Measurements from ENCODE around the gene CD44.
A peak's percentile ranks its signal among the peaks of the same experiment; 100 is the strongest.

CD44 gene

DNA sequence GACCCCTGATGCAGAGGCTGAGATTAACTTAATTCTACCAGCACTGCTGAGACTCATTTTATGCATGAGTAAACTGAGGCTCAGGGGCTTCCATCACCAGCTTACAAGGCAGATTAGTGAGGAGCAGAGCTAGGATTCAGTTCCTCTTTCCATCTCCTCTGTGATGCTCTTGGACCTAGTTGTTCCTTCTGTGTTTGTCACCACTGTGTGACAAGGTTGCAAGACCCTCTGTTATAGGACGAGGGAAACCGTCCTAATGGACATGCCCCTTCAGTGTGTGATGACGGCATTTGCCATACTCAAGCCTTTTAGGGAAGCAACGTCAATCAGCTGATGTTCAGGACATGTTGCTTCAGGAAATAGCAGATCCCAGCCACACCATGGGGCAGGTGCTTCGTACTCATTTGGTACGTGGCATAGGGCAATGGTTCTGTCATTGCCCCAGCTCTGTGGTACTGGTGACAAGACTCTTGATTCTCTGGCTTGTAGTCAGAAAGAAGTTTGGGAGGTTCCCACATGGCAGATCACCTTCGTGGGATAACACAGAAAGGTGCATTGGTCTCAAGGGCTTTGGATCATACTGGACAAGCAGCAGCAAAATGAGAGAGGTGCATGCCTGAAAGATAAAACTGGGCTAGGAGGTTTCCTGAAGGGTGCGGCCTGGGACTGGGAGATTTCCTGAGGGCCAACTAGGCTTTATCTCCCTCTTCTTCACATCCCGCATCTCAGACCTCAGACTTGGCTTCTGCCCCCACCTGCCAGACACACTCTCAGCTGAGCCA is 23.9 kb upstream of the CD44 start:
- Histone ChIP-seq H3K4me1 (ENCODE audit: control insufficient read depth, insufficient read depth, low read length) (peaks cover 38% of the 10 kb centered on the region), H3K4me2 (ENCODE audit: low read length) (peak overlapping the region; percentile 42), H3K27me3 (ENCODE audit: control insufficient read depth, insufficient read depth, low read length) (peaks cover 10% of the 10 kb centered on the region), H3K9ac (ENCODE audit: low read depth, low read length) (no peak overlapping the region), H3K9me3 (replicated peaks; ENCODE audit: low read length) (no peaks in the 10 kb centered on the region), H3K4me3 (ENCODE audit: low read length) (no peak overlapping the region), H3K36me3 (ENCODE audit: insufficient read depth, low read length) (no peaks in the 10 kb centered on the region)

- Histone ChIP-seq H3K4me1 (ENCODE audit: control insufficient read depth, insufficient read depth, low read length) (peaks cover 35% of the 10 kb centered on the region), H3K9me3 (replicated peaks; ENCODE audit: low read length) (no peaks in the 10 kb centered on the region), H3K4me2 (ENCODE audit: low read length) (peak overlapping the region; percentile 42), H3K4me3 (ENCODE audit: low read length) (no peak overlapping the region), H3K36me3 (ENCODE audit: insufficient read depth, low read length) (no peaks in the 10 kb centered on the region), H3K27me3 (ENCODE audit: control insufficient read depth, insufficient read depth, low read length) (peaks cover 14% of the 10 kb centered on the region), H3K9ac (ENCODE audit: low read depth, low read length) (no peak overlapping the region)
These were observed 23.3 kb upstream of the CD44 start for GRCh38 chr11:35115688-35116030.

DNA sequence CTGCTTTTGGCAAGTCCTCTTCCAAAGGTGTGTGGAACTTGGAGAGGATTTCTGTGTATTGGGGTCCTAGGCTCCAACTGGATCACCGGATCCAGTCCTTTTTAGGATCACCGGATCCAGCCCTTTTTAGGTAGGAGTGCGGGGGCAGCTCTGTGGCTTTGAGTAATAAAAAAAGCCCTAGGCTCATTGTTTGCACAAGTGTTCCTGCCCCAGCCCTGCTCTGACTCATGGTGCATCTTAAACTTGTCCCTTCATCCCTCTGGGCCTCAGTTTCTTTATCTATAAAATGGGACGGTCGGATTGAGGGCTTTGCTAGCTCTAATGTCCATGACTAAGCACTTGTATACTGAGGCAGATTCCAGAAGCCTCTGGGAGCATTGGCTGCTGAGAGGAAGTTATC is 22.7 kb upstream of the CD44 start:
- Histone ChIP-seq H3K36me3 (ENCODE audit: insufficient read depth, low read length) (no peaks in the 10 kb centered on the region), H3K9ac (ENCODE audit: low read depth, low read length) (no peak overlapping the region), H3K9me3 (replicated peaks; ENCODE audit: low read length) (no peaks in the 10 kb centered on the region), H3K4me3 (ENCODE audit: low read length) (no peak overlapping the region), H3K4me2 (ENCODE audit: low read length) (peak overlapping the region; percentile 42), H3K4me1 (ENCODE audit: control insufficient read depth, insufficient read depth, low read length) (peaks cover 29% of the 10 kb centered on the region), H3K27me3 (ENCODE audit: control insufficient read depth, insufficient read depth, low read length) (peaks cover 20% of the 10 kb centered on the region)

- no peaks in the 10 kb centered on the region for H3K36me3 ChIP-seq (ENCODE audit: insufficient read depth, low read length)
- H3K27me3 ChIP-seq (ENCODE audit: control insufficient read depth, insufficient read depth, low read length) = peaks cover 22% of the 10 kb centered on the region
- no peaks in the 10 kb centered on the region for H3K9me3 ChIP-seq (replicated peaks; ENCODE audit: low read length)
- H3K9ac ChIP-seq (ENCODE audit: low read depth, low read length) = no peak overlapping the region
- peaks cover 21% of the 10 kb centered on the region for H3K4me1 ChIP-seq (ENCODE audit: control insufficient read depth, insufficient read depth, low read length)
- no peak overlapping the region for H3K4me2 ChIP-seq (ENCODE audit: low read length)
- no peak overlapping the region for H3K4me3 ChIP-seq (ENCODE audit: low read length)
These were observed 22.0 kb upstream of the CD44 start for GRCh38 chr11:35116762-35117640.

- H3K36me3 ChIP-seq (ENCODE audit: insufficient read depth, low read length) = no peaks in the 10 kb centered on the region
- peaks cover 22% of the 10 kb centered on the region for H3K27me3 ChIP-seq (ENCODE audit: control insufficient read depth, insufficient read depth, low read length)
- no peak overlapping the region for H3K4me3 ChIP-seq (ENCODE audit: low read length)
- H3K4me1 ChIP-seq (ENCODE audit: control insufficient read depth, insufficient read depth, low read length) = peaks cover 18% of the 10 kb centered on the region
- H3K9ac ChIP-seq (ENCODE audit: low read depth, low read length) = no peak overlapping the region
- H3K9me3 ChIP-seq (replicated peaks; ENCODE audit: low read length) = no peaks in the 10 kb centered on the region
- no peak overlapping the region for H3K4me2 ChIP-seq (ENCODE audit: low read length)
These were observed 20.1 kb upstream of the CD44 start for GRCh38 chr11:35118906-35119305.

DNA sequence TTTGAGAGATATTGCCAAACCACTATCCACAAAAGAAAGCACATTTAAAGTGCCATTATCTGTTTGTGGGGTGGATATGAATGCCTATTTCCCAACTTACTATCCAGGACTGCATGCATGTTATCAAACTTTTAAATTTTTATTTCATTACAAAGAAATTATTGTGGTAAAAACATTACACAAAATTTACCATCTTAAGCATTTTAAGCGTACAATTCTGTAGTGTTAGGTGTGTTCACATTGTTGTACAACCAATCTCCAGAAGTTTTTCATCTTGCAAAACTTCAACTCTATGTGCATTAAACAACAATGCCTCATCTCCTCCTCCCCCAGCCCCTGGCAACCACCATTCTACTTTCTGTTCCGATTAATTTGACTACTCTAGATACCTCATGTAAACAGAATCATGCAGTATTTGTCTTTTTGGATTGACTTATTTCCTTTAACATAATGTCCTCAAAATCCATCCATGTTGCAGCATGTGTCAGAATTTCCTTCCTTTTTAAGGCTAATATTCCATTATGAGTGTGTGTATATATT is 17.6 kb upstream of the CD44 start:
- Histone ChIP-seq H3K4me1 (ENCODE audit: control insufficient read depth, insufficient read depth, low read length) (peaks cover 6% of the 10 kb centered on the region), H3K27me3 (ENCODE audit: control insufficient read depth, insufficient read depth, low read length) (peaks cover 22% of the 10 kb centered on the region), H3K4me2 (ENCODE audit: low read length) (no peak overlapping the region), H3K36me3 (ENCODE audit: insufficient read depth, low read length) (no peaks in the 10 kb centered on the region), H3K9me3 (replicated peaks; ENCODE audit: low read length) (no peaks in the 10 kb centered on the region), H3K4me3 (ENCODE audit: low read length) (no peak overlapping the region), H3K9ac (ENCODE audit: low read depth, low read length) (no peak overlapping the region)

GRCh38 chr11:35122308-35122707 is 16.7 kb upstream of the CD44 start:
- H3K9me3 ChIP-seq (replicated peaks; ENCODE audit: low read length) = no peaks in the 10 kb centered on the region
- no peak overlapping the region for H3K4me2 ChIP-seq (ENCODE audit: low read length)
- H3K36me3 ChIP-seq (ENCODE audit: insufficient read depth, low read length) = no peaks in the 10 kb centered on the region
- H3K4me1 ChIP-seq (ENCODE audit: control insufficient read depth, insufficient read depth, low read length) = no peaks in the 10 kb centered on the region
- no peak overlapping the region for H3K9ac ChIP-seq (ENCODE audit: low read depth, low read length)
- H3K4me3 ChIP-seq (ENCODE audit: low read length) = no peak overlapping the region
- peaks cover 22% of the 10 kb centered on the region for H3K27me3 ChIP-seq (ENCODE audit: control insufficient read depth, insufficient read depth, low read length)

- Histone ChIP-seq H3K27me3 (ENCODE audit: control insufficient read depth, insufficient read depth, low read length) (peaks cover 2% of the 10 kb centered on the region), H3K4me3 (ENCODE audit: low read length) (no peak overlapping the region), H3K4me1 (ENCODE audit: control insufficient read depth, insufficient read depth, low read length) (no peaks in the 10 kb centered on the region), H3K4me2 (ENCODE audit: low read length) (no peak overlapping the region), H3K9ac (ENCODE audit: low read depth, low read length) (no peak overlapping the region), H3K9me3 (replicated peaks; ENCODE audit: low read length) (no peaks in the 10 kb centered on the region), H3K36me3 (ENCODE audit: insufficient read depth, low read length) (no peaks in the 10 kb centered on the region)
These were observed 12.7 kb upstream of the CD44 start for GRCh38 chr11:35126000-35126878.

DNA sequence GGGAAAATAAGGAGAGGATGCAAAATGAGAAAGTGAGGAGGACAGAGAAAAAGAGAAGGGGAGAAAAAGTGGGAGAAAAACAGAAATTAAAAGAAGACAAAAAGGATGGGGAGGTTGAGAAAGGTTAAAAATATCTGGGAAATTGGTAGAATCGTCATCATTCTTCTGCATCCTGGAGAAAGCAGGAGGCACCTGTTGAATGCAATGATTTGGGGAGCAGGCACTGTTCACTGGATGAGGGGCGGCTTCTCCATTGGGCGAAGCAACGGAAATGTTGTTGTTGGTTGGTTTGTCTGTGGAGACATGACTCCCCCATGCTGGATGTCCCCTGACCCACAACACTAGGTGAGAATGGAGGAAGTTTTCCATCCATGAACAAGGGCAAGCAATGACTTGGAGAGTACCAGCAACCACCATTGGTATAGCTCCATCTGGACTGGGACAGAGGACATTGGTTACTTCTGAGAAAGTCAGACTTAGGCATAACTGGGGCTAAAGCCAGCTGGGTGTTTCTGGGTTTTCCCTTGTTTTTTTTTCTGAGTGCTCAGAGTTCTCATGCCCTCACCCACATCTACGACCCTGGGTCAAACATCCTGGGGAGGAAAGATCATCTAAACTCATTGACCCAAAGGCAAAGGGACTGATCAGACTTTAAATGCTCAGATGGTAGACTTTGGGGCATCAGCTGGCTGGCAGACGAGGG is 11.9 kb upstream of the CD44 start:
- Histone ChIP-seq H3K9me3 (replicated peaks; ENCODE audit: low read length) (no peaks in the 10 kb centered on the region), H3K4me1 (ENCODE audit: control insufficient read depth, insufficient read depth, low read length) (no peaks in the 10 kb centered on the region), H3K36me3 (ENCODE audit: insufficient read depth, low read length) (no peaks in the 10 kb centered on the region), H3K4me2 (ENCODE audit: low read length) (no peak overlapping the region), H3K9ac (ENCODE audit: low read depth, low read length) (no peak overlapping the region), H3K4me3 (ENCODE audit: low read length) (no peak overlapping the region), H3K27me3 (ENCODE audit: control insufficient read depth, insufficient read depth, low read length) (no peaks in the 10 kb centered on the region)

- Histone ChIP-seq H3K4me1 (ENCODE audit: control insufficient read depth, insufficient read depth, low read length) (no peaks in the 10 kb centered on the region), H3K4me3 (ENCODE audit: low read length) (no peak overlapping the region), H3K9ac (ENCODE audit: low read depth, low read length) (no peak overlapping the region), H3K4me2 (ENCODE audit: low read length) (no peak overlapping the region), H3K27me3 (ENCODE audit: control insufficient read depth, insufficient read depth, low read length) (no peaks in the 10 kb centered on the region), H3K9me3 (replicated peaks; ENCODE audit: low read length) (no peaks in the 10 kb centered on the region), H3K36me3 (ENCODE audit: insufficient read depth, low read length) (no peaks in the 10 kb centered on the region)
These were observed 11.4 kb upstream of the CD44 start for GRCh38 chr11:35127619-35128018.

All from skeletal muscle satellite cell (primary cell).